Measurements from ENCODE around the gene MYLK.

- TF ChIP-seq CTCF (IDR thresholded peaks at IDR 0.05; ENCODE audit: insufficient read depth, low read depth, low read length) (no peak), EZH2 (IDR thresholded peaks at IDR 0.05; ENCODE audit: insufficient read depth, low read length) (no peak)
These were observed 98.5 kb downstream of the MYLK start for GRCh38 chr3:123785602-123786001.

All from astrocyte (in vitro differentiated cells and primary cell).